DND-41 (cell line): ENCODE measurements around the gene CEP57L1.

Experiments used
- ATAC-seq: fragments of 200-7000 bp; cut with Tn5 transposase; 3 replicates; pipeline ENCODE4 v1.9.1; 2021; ENCODE audit warnings: low read depth; ENCODE audit not compliant: insufficient read depth
- DNase-seq: peaks from one replicate; pipeline ENCODE4 v3.0.0-alpha.2; 2020
- H2AFZ ChIP-seq: 2 replicates; pipeline ENCODE4 v1.6.0; 2012; ENCODE audit warnings: low read depth, low read length
- H3K27ac ChIP-seq: 2 replicates; pipeline ENCODE4 v1.5.1; 2012; ENCODE audit warnings: low read length, inconsistent platforms
- H3K27me3 ChIP-seq: fragments of 200-600 bp; sonication (generic); 2 replicates; pipeline ENCODE4 v1.6.0; 2012; ENCODE audit warnings: low read length, mild to moderate bottlenecking, inconsistent platforms; ENCODE audit not compliant: insufficient read depth, poor library complexity
- H3K36me3 ChIP-seq: 2 replicates; pipeline ENCODE4 v1.5.1; 2012; ENCODE audit warnings: low read length, inconsistent platforms; ENCODE audit not compliant: insufficient read depth
- H3K4me1 ChIP-seq: 2 replicates; pipeline ENCODE4 v1.5.1; 2012; ENCODE audit warnings: mild to moderate bottlenecking, low read length; ENCODE audit not compliant: insufficient read depth
- H3K4me2 ChIP-seq: 2 replicates; pipeline ENCODE4 v1.6.0; 2012; ENCODE audit warnings: mild to moderate bottlenecking, moderate library complexity, low read length, inconsistent platforms; ENCODE audit not compliant: insufficient read depth
- H3K4me3 ChIP-seq, 2 experiments: fragments of 200-600 bp in 1 of 2; shearing (Covaris generic) in 1 of 2; 2 replicates each; pipeline ENCODE4 v1.5.1; 2012 to 2016; ENCODE audit warnings: inconsistent platforms in 2 of 2, low read length in 2 of 2, mild to moderate bottlenecking in 2 of 2, low read depth in 1 of 2, moderate library complexity in 1 of 2
- H3K79me2 ChIP-seq: 2 replicates; pipeline ENCODE4 v1.6.0; 2012; ENCODE audit warnings: low read length, inconsistent platforms; ENCODE audit not compliant: insufficient read depth
- H3K9ac ChIP-seq: 2 replicates; pipeline ENCODE4 v1.6.0; 2012; ENCODE audit warnings: low read depth, mild to moderate bottlenecking, inconsistent platforms, low read length, moderate library complexity
- H3K9me3 ChIP-seq: 2 replicates; pipeline ENCODE4 v1.5.1; 2012; ENCODE audit warnings: low read length, moderate library complexity, mild to moderate bottlenecking, inconsistent platforms; ENCODE audit not compliant: insufficient read depth, severe bottlenecking
- H4K20me1 ChIP-seq: 2 replicates; pipeline ENCODE4 v1.6.0; 2012; ENCODE audit warnings: low read length; ENCODE audit not compliant: insufficient read depth
- CTCF ChIP-seq: IDR thresholded peaks from 2 replicates; pipeline ENCODE4 v1.5.1; 2012; ENCODE audit warnings: borderline replicate concordance, low read length, moderate library complexity, mild to moderate bottlenecking; ENCODE audit not compliant: poor library complexity, severe bottlenecking; ENCODE audit errors: extremely low read depth
- EZH2 ChIP-seq: IDR thresholded peaks from 3 replicates; pipeline ENCODE4 v1.6.1; 2012; ENCODE audit warnings: borderline replicate concordance, low read depth, mild to moderate bottlenecking, moderate library complexity, low read length, inconsistent platforms; ENCODE audit not compliant: severe bottlenecking

The CEP57L1 gene

GRCh38 chr6:109095036-109095834 lies at the start of gene CEP57L1:
TSS of gene CEP57L1 (plus strand) at chr6:109095507. CDS start at chr6:109145222, 49,715 bp downstream.
- H3K27ac ChIP-seq = peak within 1 kb of the TSS; percentile 98
- DNase-seq = peak; percentile 95
- no peak for TF ChIP-seq EZH2
- peak; percentile 45 for TF ChIP-seq CTCF
- ATAC-seq = peak; percentile 67
- H4K20me1 ChIP-seq = no peaks in the 10 kb centered on the region
- no peaks in the 10 kb centered on the region for H3K9me3 ChIP-seq
- peaks cover 6% of the 10 kb centered on the region; the same call in 1 of the 2 replicates for H3K36me3 ChIP-seq
- H3K79me2 ChIP-seq = peaks cover 44% of the 10 kb centered on the region
- H3K4me2 ChIP-seq = peak within 1 kb of the TSS; percentile 82
- peak within 1 kb of the TSS; percentile 75 for H3K9ac ChIP-seq
- H3K4me3 ChIP-seq = peak within 1 kb of the TSS; percentile 51 to 71
- H3K4me1 ChIP-seq = peaks cover 45% of the 10 kb centered on the region
- peak within 1 kb of the TSS; percentile 93 for H2AFZ ChIP-seq
- H3K27me3 ChIP-seq = no peaks in the 10 kb centered on the region

DNA sequence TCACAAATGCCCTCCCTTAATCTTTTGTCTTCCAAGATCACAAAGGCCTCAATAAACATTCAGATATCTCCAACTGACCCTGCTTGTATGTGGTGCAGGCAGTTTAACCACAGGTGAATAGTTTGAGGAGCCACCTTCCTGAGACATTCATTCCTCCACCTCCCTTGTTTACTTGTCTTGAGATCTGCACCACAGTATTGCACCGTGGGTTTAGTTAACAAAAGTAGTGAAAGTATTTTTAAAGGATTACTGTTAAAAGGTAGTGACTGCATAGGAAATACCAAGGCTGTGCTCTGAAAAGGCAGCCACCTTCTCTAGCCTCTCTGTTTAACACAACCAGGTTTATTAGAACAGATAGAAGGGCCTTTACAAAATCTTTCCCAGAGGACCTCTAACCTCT lies 47.1 kb upstream of the CEP57L1 start:
- H3K36me3 ChIP-seq = no peaks in the 10 kb centered on the region
- no peaks in the 10 kb centered on the region for H4K20me1 ChIP-seq
- no peak overlapping the region for H3K9ac ChIP-seq
- no peak overlapping the region for H3K4me2 ChIP-seq
- H3K27me3 ChIP-seq = no peaks in the 10 kb centered on the region
- H3K27ac ChIP-seq = no peak overlapping the region
- ATAC-seq (no peak), DNase-seq (no peak)
- H2AFZ ChIP-seq = no peak overlapping the region
- H3K4me1 ChIP-seq = no peaks in the 10 kb centered on the region
- no peak for TF ChIP-seq CTCF
- TF ChIP-seq EZH2 = no peak
- H3K4me3 ChIP-seq = no peak overlapping the region
- no peaks in the 10 kb centered on the region for H3K9me3 ChIP-seq
- H3K79me2 ChIP-seq = no peaks in the 10 kb centered on the region

DNA sequence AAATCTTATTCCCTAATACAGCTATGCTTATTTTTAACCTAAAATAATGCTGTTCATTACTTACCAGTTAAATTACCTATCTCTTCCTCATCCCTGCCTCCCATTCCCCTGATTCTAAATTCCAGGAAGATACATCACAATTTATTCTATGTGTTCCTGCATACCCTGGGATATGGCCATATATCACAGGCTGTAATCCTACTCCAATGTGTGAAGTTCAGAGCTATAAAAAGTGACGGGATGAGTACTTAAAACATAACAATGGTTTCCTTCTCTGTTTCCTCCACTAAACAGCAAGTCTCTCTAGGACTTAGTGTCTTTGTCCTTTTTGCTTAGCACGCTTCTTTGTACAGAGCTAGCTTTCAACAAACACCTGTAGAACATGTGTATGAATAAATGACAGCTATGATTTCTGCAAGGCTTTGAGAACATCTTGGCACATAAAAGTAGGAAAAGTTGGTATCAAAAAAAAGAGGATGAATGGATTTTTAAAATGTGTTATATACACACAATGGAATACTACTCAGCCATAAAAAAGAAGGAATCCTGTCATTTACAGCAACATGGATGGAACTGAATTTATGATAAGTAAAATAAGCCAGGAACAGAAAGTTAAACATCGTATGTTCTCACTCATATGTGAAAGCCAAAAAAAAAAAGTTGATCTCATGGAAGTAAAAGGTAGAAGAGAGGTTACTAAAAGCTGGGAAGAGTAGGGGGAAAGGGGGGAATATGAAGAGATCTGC lies 46.5 kb upstream of the CEP57L1 start:
- no peak overlapping the region for H3K4me2 ChIP-seq
- DNase-seq (no peak), ATAC-seq (no peak)
- H3K9me3 ChIP-seq = no peaks in the 10 kb centered on the region
- no peaks in the 10 kb centered on the region for H4K20me1 ChIP-seq
- H3K9ac ChIP-seq = no peak overlapping the region
- TF ChIP-seq CTCF (no peak), EZH2 (no peak)
- no peak overlapping the region for H2AFZ ChIP-seq
- no peaks in the 10 kb centered on the region for H3K4me1 ChIP-seq
- no peak overlapping the region for H3K4me3 ChIP-seq
- H3K79me2 ChIP-seq = no peaks in the 10 kb centered on the region
- no peaks in the 10 kb centered on the region for H3K27me3 ChIP-seq
- H3K27ac ChIP-seq = no peak overlapping the region
- no peaks in the 10 kb centered on the region for H3K36me3 ChIP-seq
